ENCODE data around the gene RHEBL1. TPM values are rescaled to one million over a fixed set of nuclear protein-coding genes. Genes with fewer than 3 reads are reported as not detected.

The RHEBL1 gene
- total RNA-seq, 1 donor from 2014 or later = 5.3 TPM

DNA sequence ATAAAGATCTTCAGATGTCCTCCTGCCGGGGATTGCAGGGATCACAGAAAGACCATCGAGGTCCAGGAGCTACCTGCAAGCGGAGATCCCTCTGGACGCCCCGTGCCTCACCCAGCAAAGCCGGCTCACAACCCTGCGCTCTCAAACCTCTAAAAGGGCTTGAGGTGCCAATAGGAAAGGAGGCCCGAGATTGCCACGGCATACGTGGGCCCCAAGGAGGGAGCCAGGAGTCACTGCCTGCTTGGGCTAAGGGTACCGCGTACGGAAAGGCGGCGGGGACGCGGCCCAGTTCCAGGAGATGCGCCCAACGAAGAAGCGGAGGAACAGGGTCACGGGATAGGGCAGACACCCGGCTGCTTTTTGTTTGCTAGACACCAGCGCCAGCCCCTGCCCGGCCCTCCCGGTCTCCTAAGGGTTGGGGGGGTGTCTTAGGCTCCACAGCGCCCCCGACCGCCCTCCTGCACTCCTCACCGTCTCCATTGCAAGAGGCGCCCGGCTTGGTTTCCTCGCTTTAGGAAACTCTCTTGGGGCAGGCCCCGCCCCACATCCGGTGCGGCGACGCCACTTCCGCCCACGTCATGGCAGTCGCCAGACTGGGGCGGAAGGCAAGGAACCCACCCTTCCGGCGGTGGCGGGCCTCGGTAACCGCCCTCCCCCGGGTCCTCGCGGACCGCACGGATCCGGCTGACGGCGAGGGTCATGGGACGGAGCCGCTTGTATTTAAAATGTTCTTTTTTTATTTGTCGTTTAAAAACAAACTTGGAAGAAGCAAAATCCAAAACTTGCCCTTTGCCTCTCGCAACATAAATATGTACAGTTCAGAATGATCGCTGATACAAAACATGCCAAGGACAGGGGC is 51.3 kb downstream of the RHEBL1 start, which contains the start of gene PRKAG1:
Gene PRKAG1, minus strand, starts transcription at position 516 of the 859 bp plus-strand sequence. Its CDS starts 36 bp downstream, at position 480.
- peak within 1 kb of the TSS; percentile 83 for H2AFZ ChIP-seq (replicated peaks)
- peaks cover 15% of the 10 kb centered on the region for H3K36me3 Mint-ChIP-seq
- H3K27me3 Mint-ChIP-seq (ENCODE audit: insufficient read depth, low read depth) = peaks cover 3% of the 10 kb centered on the region

GRCh38 chr12:49017891-49018260 is 51.9 kb downstream of the RHEBL1 start:
- Histone ChIP-seq H3K4me1 (peaks cover 3% of the 10 kb centered on the region), H3K4me2 (peak overlapping the region; percentile 91), H3K36me3 (no peaks in the 10 kb centered on the region), H3K27ac (peak overlapping the region; percentile 93), H4K20me1 (ENCODE audit: low read depth) (peaks cover 4% of the 10 kb centered on the region), H3K9ac (peak overlapping the region; percentile 69), H3K27me3 (no peaks in the 10 kb centered on the region), H3K9me3 (ENCODE audit: low read depth) (no peaks in the 10 kb centered on the region), H3F3A (ENCODE audit: low read depth) (peaks cover 30% of the 10 kb centered on the region), H2AFZ (replicated peaks) (peak overlapping the region; percentile 70), H3K4me3 (peak overlapping the region; percentile 80), H3K79me2 (ENCODE audit: low read depth) (no peaks in the 10 kb centered on the region)
- H3K27ac Mint-ChIP-seq = peak overlapping the region; percentile 74
- peak overlapping the region; percentile 95 for H3K4me3 Mint-ChIP-seq
- H3K36me3 Mint-ChIP-seq = peaks cover 13% of the 10 kb centered on the region
- peaks cover 3% of the 10 kb centered on the region for H3K27me3 Mint-ChIP-seq (ENCODE audit: insufficient read depth, low read depth)
- no peak for DNase-seq (ENCODE audit: low spot score)
- H3K9me3 Mint-ChIP-seq = no peaks in the 10 kb centered on the region
- peaks cover 19% of the 10 kb centered on the region for H3K4me1 Mint-ChIP-seq
- TF ChIP-seq, protein P1, sequence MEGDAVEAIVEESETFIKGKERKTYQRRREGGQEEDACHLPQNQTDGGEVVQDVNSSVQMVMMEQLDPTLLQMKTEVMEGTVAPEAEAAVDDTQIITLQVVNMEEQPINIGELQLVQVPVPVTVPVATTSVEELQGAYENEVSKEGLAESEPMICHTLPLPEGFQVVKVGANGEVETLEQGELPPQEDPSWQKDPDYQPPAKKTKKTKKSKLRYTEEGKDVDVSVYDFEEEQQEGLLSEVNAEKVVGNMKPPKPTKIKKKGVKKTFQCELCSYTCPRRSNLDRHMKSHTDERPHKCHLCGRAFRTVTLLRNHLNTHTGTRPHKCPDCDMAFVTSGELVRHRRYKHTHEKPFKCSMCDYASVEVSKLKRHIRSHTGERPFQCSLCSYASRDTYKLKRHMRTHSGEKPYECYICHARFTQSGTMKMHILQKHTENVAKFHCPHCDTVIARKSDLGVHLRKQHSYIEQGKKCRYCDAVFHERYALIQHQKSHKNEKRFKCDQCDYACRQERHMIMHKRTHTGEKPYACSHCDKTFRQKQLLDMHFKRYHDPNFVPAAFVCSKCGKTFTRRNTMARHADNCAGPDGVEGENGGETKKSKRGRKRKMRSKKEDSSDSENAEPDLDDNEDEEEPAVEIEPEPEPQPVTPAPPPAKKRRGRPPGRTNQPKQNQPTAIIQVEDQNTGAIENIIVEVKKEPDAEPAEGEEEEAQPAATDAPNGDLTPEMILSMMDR (IDR thresholded peaks at IDR 0.05) = no peak
- TF ChIP-seq EZH2 (IDR thresholded peaks at IDR 0.05) (no peak), EZH2phosphoT487 (IDR thresholded peaks at IDR 0.05) (no peak)

More for the DNA sequence above, 51.3 kb downstream of the RHEBL1 start, which contains the start of gene PRKAG1:
- Histone ChIP-seq H3K4me3 (peak within 1 kb of the TSS; percentile 80), H3K4me2 (peak within 1 kb of the TSS; percentile 91), H3F3A (ENCODE audit: low read depth) (peaks cover 30% of the 10 kb centered on the region), H3K27me3 (no peaks in the 10 kb centered on the region), H3K27ac (peak within 1 kb of the TSS; percentile 93), H3K9me3 (ENCODE audit: low read depth) (no peaks in the 10 kb centered on the region), H3K79me2 (ENCODE audit: low read depth) (no peaks in the 10 kb centered on the region), H3K9ac (peak within 1 kb of the TSS; percentile 69), H4K20me1 (ENCODE audit: low read depth) (peaks cover 4% of the 10 kb centered on the region), H3K4me1 (peaks cover 3% of the 10 kb centered on the region), H3K36me3 (no peaks in the 10 kb centered on the region)
- Mint-ChIP-seq H3K4me3 (peak within 1 kb of the TSS; percentile 95), H3K9me3 (no peaks in the 10 kb centered on the region), H3K27ac (peak within 1 kb of the TSS; percentile 94), H3K4me1 (peaks cover 19% of the 10 kb centered on the region)
- DNase-seq (ENCODE audit: low spot score) = peak; percentile 99
- TF ChIP-seq EZH2phosphoT487 (IDR thresholded peaks at IDR 0.05) = peak; percentile 50
- TF ChIP-seq, protein P1 (IDR thresholded peaks at IDR 0.05) = peak; percentile 66
- no peak for TF ChIP-seq EZH2 (IDR thresholded peaks at IDR 0.05)

- H3K36me3 Mint-ChIP-seq = no peaks in the 10 kb centered on the region
- Histone ChIP-seq H3K27ac (no peak overlapping the region), H3K4me3 (no peak overlapping the region), H3K9me3 (ENCODE audit: low read depth) (no peaks in the 10 kb centered on the region), H3K4me1 (peaks cover 3% of the 10 kb centered on the region), H3K4me2 (no peak overlapping the region), H3K9ac (no peak overlapping the region), H4K20me1 (ENCODE audit: low read depth) (peaks cover 4% of the 10 kb centered on the region), H3K27me3 (no peaks in the 10 kb centered on the region), H3F3A (ENCODE audit: low read depth) (peaks cover 29% of the 10 kb centered on the region), H2AFZ (replicated peaks) (no peak overlapping the region), H3K79me2 (ENCODE audit: low read depth) (no peaks in the 10 kb centered on the region), H3K36me3 (no peaks in the 10 kb centered on the region)
- no peak for DNase-seq (ENCODE audit: low spot score)
- no peak overlapping the region for H3K4me3 Mint-ChIP-seq
- TF ChIP-seq EZH2phosphoT487 (IDR thresholded peaks at IDR 0.05) (no peak), EZH2 (IDR thresholded peaks at IDR 0.05) (no peak)
- TF ChIP-seq, protein P1 (IDR thresholded peaks at IDR 0.05) = no peak
- no peaks in the 10 kb centered on the region for H3K9me3 Mint-ChIP-seq
- no peak overlapping the region for H3K27ac Mint-ChIP-seq
- peaks cover 3% of the 10 kb centered on the region for H3K27me3 Mint-ChIP-seq (ENCODE audit: insufficient read depth, low read depth)
- peaks cover 19% of the 10 kb centered on the region for H3K4me1 Mint-ChIP-seq
These were observed 54.6 kb downstream of the RHEBL1 start for GRCh38 chr12:49015196-49015595.

Other genes starting within 250 kb of the RHEBL1 start
- 95.6 and 109 TPM in 2 replicates for gene DDX23, start 217.8 kb downstream of the RHEBL1 start, total RNA-seq (ENCODE audit: low replicate concordance)
- gene RND1, start 204.1 kb downstream of the RHEBL1 start, total RNA-seq (ENCODE audit: low replicate concordance) = 9.8 and 16.7 TPM in 2 replicates
- 12.6 and 18.2 TPM in 2 replicates for gene FKBP11, start 144.5 kb downstream of the RHEBL1 start, total RNA-seq (ENCODE audit: low replicate concordance)
- 84.1 and 144 TPM in 2 replicates for gene ARF3, start 112.5 kb downstream of the RHEBL1 start, total RNA-seq (ENCODE audit: low replicate concordance)
- gene WNT10B, start 98.2 kb downstream of the RHEBL1 start, total RNA-seq (ENCODE audit: low replicate concordance) = 0.07 and 1.2 TPM in 2 replicates
- 0.56 TPM in 1 of 2 replicates, not detected in the other for gene WNT1, start 91.7 kb downstream of the RHEBL1 start, total RNA-seq (ENCODE audit: low replicate concordance)
- gene DDN, start 70.6 kb downstream of the RHEBL1 start, total RNA-seq (ENCODE audit: low replicate concordance) = 0.25 TPM in 1 of 2 replicates, not detected in the other
- 32.4 and 41.8 TPM in 2 replicates for gene PRKAG1, start 51.2 kb downstream of the RHEBL1 start, total RNA-seq (ENCODE audit: low replicate concordance)
- 19.0 and 31.3 TPM in 2 replicates for gene KMT2D, start 9.2 kb downstream of the RHEBL1 start, total RNA-seq (ENCODE audit: low replicate concordance)
- gene DHH, start 24.8 kb upstream of the RHEBL1 start, total RNA-seq (ENCODE audit: low replicate concordance) = 0.03 TPM in 1 of 2 replicates, not detected in the other
- 32.7 and 69.5 TPM in 2 replicates for gene LMBR1L, start 40.9 kb upstream of the RHEBL1 start, total RNA-seq (ENCODE audit: low replicate concordance)
- 2,741 and 4,208 TPM in 2 replicates for gene TUBA1B, start 61.4 kb upstream of the RHEBL1 start, total RNA-seq (ENCODE audit: low replicate concordance)
- 1,211 and 1,863 TPM in 2 replicates for gene TUBA1A, start 119.1 kb upstream of the RHEBL1 start, total RNA-seq (ENCODE audit: low replicate concordance)
- gene TUBA1C, start 195.1 kb upstream of the RHEBL1 start, total RNA-seq (ENCODE audit: low replicate concordance) = 402 and 655 TPM in 2 replicates
- gene PRPH, start 225.2 kb upstream of the RHEBL1 start, total RNA-seq (ENCODE audit: low replicate concordance) = 0.74 TPM in 1 of 2 replicates, not detected in the other